ENCODE data around the gene EML5.
A peak's percentile ranks its signal among the peaks of the same experiment; 100 is the strongest.

The EML5 gene

DNA sequence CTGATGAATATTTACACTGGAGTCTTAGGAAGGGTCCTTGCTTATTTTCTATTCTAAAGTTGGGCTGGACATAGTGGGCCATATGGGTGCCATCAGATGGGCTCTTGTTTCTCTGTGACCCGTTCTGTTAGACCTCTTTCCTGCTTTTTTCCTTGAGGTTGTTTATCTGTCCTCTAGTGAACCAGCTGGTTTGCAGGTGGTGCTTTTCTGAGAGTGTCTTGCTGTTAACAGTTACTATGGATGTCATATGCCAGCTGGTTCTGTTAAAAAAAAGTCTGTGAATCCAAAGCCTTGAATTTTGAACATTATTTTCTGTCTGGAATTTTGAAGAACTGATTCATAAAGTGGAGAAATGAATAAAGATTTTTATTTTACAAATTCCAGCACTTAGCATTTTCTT, 200.7 kb downstream of the EML5 start:
- no peak overlapping the region for H3K4me3 ChIP-seq
- H3K27ac ChIP-seq: no peak overlapping the region

DNA sequence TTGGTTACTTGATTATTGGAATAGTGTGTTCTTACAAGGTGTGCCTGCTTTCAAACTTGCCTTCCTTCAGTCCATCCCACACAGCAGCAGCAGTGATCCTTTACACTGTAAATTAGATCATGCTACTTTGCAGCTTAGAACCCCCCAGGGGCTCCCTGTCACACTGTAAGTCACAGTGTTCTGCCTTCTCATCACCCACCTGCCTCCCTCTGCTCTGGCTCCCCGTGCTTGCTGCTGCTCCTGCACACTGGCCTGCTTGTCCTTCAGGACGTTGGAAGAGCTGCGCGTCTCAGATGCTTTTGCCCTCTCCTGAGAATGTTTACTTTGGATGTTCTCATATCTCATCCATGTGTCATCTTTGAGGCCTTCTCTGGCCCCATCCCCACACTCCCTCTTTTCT, 202.6 kb downstream of the EML5 start:
- H3K4me3 ChIP-seq: no peak overlapping the region
- H3K27ac ChIP-seq: no peak overlapping the region

DNA sequence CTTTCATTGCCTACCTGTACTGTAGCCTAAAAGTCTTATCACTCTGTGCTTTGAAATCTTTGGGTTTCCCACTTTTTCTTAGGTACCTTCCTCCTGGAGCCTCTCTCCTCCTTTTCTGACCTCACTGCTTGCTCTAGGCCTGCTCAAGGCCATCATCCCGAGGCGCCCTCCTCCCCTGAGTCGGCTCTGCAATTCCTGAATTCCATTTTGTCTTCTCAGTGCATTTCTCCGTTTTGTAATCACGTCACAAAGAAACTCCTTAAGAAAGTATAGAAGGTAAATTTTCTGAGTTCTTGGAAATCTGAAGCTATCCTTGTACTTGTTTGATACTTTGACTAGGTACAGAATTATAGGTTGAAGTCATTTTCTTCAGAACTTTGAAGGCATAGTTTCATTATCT, 204.7 kb downstream of the EML5 start:
- Histone ChIP-seq H3K4me3 (no peak overlapping the region), H3K27ac (no peak overlapping the region)

DNA sequence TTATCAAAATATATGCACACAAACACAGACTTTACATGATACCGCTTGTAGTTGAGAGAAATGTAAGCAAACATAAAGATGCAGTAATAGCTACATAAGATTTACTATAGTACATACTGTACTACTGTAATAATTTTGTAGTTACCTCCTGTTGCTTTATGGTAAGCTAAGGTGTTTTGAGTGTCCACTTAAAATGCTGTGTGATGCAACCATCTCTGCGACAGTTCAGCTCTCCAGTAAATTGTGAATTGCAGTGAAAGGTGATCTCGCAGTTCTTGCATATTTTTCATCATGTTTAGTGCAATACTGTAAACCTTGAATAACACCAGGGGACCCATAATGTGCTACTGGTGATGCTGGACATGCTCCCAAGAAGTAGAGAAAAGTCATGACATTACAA, 208.3 kb downstream of the EML5 start:
- Histone ChIP-seq H3K27ac (no peak overlapping the region), H3K4me3 (no peak overlapping the region)

DNA sequence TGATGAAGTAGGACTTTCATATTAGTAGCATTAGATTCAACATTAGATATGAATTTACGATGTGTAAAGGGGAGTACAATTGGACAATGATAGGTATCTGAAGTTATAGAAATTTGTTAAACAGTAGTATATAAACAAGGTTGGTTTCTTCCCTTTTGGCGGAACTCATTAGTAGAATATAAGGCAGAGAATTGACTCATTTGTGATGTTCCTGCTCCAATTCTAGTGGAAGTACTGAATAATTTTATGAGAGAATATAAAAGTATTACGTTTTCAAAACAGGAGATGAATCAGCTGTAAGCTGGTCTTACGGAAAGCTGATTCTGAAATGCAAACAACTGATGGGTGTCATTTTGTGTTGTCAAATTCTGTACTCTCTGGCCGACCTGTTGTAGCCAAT, 216.5 kb downstream of the EML5 start:
- Histone ChIP-seq H3K4me3 (no peak overlapping the region), H3K27ac (no peak overlapping the region)

DNA sequence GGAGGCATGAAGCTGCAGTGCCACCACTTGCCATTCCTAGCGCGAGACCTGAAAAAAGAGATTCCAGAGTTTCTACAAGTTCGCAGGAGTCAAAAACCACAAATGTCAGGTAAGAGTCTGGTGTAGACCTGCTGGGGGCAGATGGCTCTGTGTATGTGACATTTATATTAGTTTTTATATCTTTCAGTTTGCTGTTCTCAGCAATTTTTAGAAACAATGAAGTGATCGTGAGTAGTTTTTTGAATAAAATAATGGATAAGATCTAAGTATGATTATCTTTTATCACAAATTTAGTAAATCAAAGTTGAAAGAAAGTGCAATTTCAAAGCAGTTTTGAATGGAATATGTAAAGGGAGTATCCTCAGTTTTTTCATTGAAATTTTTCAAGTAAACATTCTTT, 220.6 kb downstream of the EML5 start:
- H3K4me3 ChIP-seq: no peak overlapping the region
- no peak overlapping the region for H3K27ac ChIP-seq

DNA sequence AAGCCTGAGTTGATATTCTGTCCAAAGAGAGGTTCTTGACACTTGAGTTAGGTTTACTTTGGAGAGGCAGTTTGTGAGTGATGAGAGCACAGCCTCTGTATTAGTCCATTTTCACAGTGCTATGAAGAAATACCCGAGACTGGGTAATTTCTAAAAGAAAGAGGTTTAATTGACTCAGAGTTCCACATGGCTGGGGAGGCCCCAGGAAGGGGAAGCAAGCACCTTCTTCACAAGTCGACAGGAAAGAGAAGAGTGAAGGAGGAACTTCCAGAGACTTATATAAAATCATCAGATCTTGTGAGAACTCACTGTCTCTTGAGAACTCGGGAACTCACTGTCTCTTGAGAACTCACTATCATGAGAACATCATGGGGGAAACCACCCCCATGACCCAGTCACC, 224.6 kb downstream of the EML5 start:
- H3K4me3 ChIP-seq: no peak overlapping the region

DNA sequence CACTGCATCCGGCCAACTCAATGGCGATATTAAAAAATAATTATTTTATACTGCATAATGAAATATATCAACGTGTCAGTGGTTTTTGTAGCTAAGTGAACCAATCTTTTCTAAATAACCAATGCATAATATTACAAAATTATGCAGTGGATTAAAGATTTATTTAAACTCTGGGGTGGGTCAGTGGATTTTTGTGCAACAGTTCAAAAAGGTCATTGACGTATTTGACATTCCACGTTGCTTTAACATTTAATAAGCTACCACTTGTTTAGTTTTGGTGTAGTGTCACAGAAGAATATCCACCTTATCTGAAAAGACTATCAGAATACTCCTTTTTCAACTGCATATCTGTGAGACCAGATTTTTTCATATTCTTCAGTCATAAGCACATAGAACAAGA, 227.3 kb downstream of the EML5 start:
- H3K27ac ChIP-seq: no peak overlapping the region
- H3K4me3 ChIP-seq: no peak overlapping the region

More for the DNA sequence above, 224.6 kb downstream of the EML5 start:
- H3K27ac ChIP-seq: no peak overlapping the region

DNA sequence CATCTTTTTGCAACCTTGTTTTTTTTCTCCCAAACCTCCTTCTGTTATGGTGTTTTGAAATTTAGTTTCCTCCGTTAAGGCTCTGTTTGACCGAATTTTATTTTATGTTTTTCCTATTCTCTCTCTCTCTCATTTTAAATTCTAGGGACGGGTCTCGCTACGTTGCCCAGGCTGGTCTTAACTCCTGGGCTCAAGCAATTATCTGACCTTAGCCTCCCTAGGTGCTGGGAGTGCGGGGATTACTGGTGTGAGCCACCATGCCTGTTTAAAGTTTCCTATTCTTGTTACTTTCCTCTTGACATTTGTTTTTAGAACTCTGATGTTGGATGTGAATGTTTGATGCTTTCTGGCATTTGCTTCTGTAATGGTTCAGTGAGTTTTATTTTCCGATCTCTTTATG, 228.9 kb downstream of the EML5 start:
- H3K27ac ChIP-seq: peak overlapping the region in 10 of 21 experiments; percentile 86 to 97 (median 93)

DNA sequence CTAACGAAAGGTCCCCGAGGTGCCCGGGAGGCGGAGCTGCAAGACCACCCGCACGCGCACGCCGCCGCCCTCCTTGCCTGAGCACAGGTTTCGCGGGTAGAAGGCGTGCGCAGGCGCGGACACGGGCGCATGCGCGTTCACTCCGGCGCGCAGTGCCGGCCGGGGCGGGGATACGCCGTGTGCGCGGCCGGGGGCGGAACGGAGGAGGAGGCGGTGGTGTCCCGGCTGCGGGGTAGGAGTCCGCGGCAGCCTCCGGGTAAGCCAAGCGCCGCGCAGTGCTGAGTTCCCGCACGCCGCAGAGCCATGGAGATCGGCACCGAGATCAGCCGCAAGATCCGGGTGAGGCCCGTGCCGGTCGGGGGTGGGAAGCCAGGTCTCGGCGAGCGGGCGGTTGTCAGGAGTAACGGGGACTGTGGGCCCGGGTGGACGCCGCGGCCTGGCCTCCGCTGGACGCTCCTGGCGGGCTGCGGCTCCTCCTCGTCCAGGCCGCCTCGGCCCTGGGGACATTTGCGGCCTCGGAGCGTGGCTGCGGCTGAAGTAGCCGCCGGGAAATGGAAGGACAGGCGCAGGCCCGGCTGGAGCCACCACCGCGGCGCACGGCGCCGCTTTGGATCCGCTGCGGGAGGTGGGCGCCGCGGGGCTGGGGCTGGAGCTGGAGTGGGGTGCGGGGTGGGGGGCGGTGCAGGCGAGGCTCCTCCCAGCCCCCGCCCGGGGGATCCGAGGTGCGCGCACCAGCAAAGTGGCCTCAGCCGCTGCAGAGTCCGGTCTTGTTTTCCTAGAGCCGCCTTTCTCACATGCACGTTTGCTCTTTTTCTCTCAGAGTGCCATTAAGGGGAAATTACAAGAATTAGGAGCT, 229.7 kb downstream of the EML5 start, which contains the start of gene ZC3H14:
TSS of gene ZC3H14 (plus strand) at position 207 of the 856 bp plus-strand sequence. CDS start at position 304, 97 bp downstream.
- peak within 1 kb of the TSS; percentile 65 to 97 (median 89) for H3K27ac ChIP-seq
- H3K4me3 ChIP-seq: peak within 1 kb of the TSS; percentile 66 to 99 (median 86)

More for the DNA sequence above, 228.9 kb downstream of the EML5 start:
- H3K4me3 ChIP-seq: peak overlapping the region; percentile 66 to 99 (median 86)

DNA sequence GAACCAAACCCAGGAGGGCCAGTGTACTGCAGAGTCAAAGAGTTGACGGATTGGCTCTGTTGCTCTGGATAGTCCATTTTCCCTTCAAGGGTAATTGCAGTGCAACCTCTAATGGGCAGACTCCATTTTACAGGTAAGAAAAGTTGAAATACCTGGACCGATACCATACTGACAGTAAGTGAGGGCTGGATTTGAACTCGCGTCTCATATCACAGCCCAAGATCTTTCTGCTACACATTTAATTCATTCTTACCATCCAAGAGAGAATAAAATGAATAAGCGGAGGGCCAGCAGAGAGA, 230.3 kb downstream of the EML5 start:
- peak overlapping the region; percentile 66 to 99 (median 86) for H3K4me3 ChIP-seq
- peak overlapping the region in 17 of 21 experiments; percentile 69 to 97 (median 91) for H3K27ac ChIP-seq
